H9 (cell line): ENCODE results near the gene CCDC88C. TPM values are rescaled to one million over a fixed set of nuclear protein-coding genes. Genes with fewer than 3 reads are reported as not detected.

Source experiments
- DNase-seq: peaks from one replicate; pipeline ENCODE4 v3.0.0-alpha.2; 2017
- H2AFZ ChIP-seq: one replicate; pipeline ENCODE4 v1.6.1; 2013; ENCODE audit warnings: mild to moderate bottlenecking, low read length, control low read depth, moderate library complexity
- H2AK5ac ChIP-seq: 2 replicates; pipeline ENCODE4 v1.6.1; 2013; ENCODE audit warnings: low read length, control low read depth, mixed read lengths; ENCODE audit not compliant: insufficient read length
- H2BK120ac ChIP-seq: one replicate; pipeline ENCODE4 v1.6.1; 2013; ENCODE audit warnings: low read depth, mild to moderate bottlenecking, low read length, control low read depth, inconsistent platforms; ENCODE audit not compliant: poor library complexity, severe bottlenecking
- H2BK12ac ChIP-seq: 2 replicates; pipeline ENCODE4 v1.6.1; 2013; ENCODE audit warnings: low read length, control low read depth, mixed read lengths, low read depth; ENCODE audit not compliant: insufficient read length
- H2BK15ac ChIP-seq: 2 replicates; pipeline ENCODE4 v1.6.1; 2013; ENCODE audit warnings: low read depth, low read length, control low read depth
- H2BK20ac ChIP-seq: one replicate; pipeline ENCODE4 v1.6.1; 2013; ENCODE audit warnings: low read depth, mild to moderate bottlenecking, low read length, control low read depth, inconsistent platforms; ENCODE audit not compliant: poor library complexity, severe bottlenecking
- H2BK5ac ChIP-seq: 2 replicates; pipeline ENCODE4 v1.6.1; 2013; ENCODE audit warnings: low read length, control low read depth, mixed read lengths; ENCODE audit not compliant: insufficient read length
- H3K14ac ChIP-seq: 2 replicates; pipeline ENCODE4 v1.6.1; 2013; ENCODE audit warnings: low read length, control low read depth; ENCODE audit not compliant: insufficient read depth
- H3K18ac ChIP-seq: 2 replicates; pipeline ENCODE4 v1.6.1; 2013; ENCODE audit warnings: low read depth, mild to moderate bottlenecking, mixed read lengths, low read length, control low read depth; ENCODE audit not compliant: insufficient read length
- H3K23ac ChIP-seq: 2 replicates; pipeline ENCODE4 v1.6.1; 2013; ENCODE audit warnings: low read length, control low read depth, mixed read lengths, low read depth; ENCODE audit not compliant: insufficient read length
- H3K23me2 ChIP-seq: 2 replicates; pipeline ENCODE4 v1.6.1; 2013; ENCODE audit warnings: low read depth, mild to moderate bottlenecking, mixed read lengths, low read length, control low read depth; ENCODE audit not compliant: insufficient read length, poor library complexity, severe bottlenecking
- H3K27ac ChIP-seq: 2 replicates; pipeline ENCODE4 v1.5.1; 2013; ENCODE audit warnings: low read length, control low read depth, mixed read lengths, low read depth; ENCODE audit not compliant: insufficient read length
- H3K27me3 ChIP-seq: 2 replicates; pipeline ENCODE4 v1.6.1; 2013; ENCODE audit warnings: low read length, control low read depth, inconsistent platforms; ENCODE audit not compliant: insufficient read depth
- H3K4ac ChIP-seq: 2 replicates; pipeline ENCODE4 v1.6.1; 2013; ENCODE audit warnings: low read depth, mild to moderate bottlenecking, control low read depth, inconsistent platforms, low read length, moderate library complexity
- H3K4me1 ChIP-seq: 2 replicates; pipeline ENCODE4 v1.6.1; 2013; ENCODE audit warnings: low read length, control low read depth, inconsistent platforms; ENCODE audit not compliant: insufficient read depth
- H3K4me2 ChIP-seq: 2 replicates; pipeline ENCODE4 v1.6.1; 2013; ENCODE audit warnings: low read length, control low read depth, mixed read lengths; ENCODE audit not compliant: insufficient read length, insufficient read depth
- H3K56ac ChIP-seq: 2 replicates; pipeline ENCODE4 v1.6.1; 2013; ENCODE audit warnings: low read depth, mild to moderate bottlenecking, mixed read lengths, low read length, control low read depth; ENCODE audit not compliant: insufficient read length
- H3K79me1 ChIP-seq: 2 replicates; pipeline ENCODE4 v1.6.1; 2013; ENCODE audit warnings: low read depth, mild to moderate bottlenecking, moderate library complexity, low read length, control low read depth, inconsistent platforms; ENCODE audit not compliant: insufficient read depth, poor library complexity, severe bottlenecking
- H3K79me2 ChIP-seq: 2 replicates; pipeline ENCODE4 v1.6.1; 2013; ENCODE audit warnings: low read length, control low read depth, inconsistent platforms; ENCODE audit not compliant: insufficient read depth
- H3K9ac ChIP-seq: 2 replicates; pipeline ENCODE4 v1.6.1; 2013; ENCODE audit warnings: low read length, control low read depth, mixed read lengths; ENCODE audit not compliant: insufficient read length; ENCODE audit errors: extremely low read depth
- H3K9me3 ChIP-seq: one replicate; pipeline ENCODE4 v1.6.1; 2013; ENCODE audit warnings: low read depth, low read length, inconsistent platforms; ENCODE audit not compliant: control insufficient read depth
- H3T11ph ChIP-seq: one replicate; pipeline ENCODE4 v1.6.1; 2013; ENCODE audit warnings: mild to moderate bottlenecking, low read length, control low read depth, inconsistent platforms
- H4K20me1 ChIP-seq: one replicate; pipeline ENCODE4 v1.6.1; 2013; ENCODE audit not compliant: control insufficient read depth, insufficient read length, insufficient read depth
- H4K5ac ChIP-seq: 2 replicates; pipeline ENCODE4 v1.6.1; 2013; ENCODE audit warnings: low read depth, mild to moderate bottlenecking, mixed read lengths, low read length, control low read depth; ENCODE audit not compliant: insufficient read length
- H4K8ac ChIP-seq: replicated peaks from 2 replicates; pipeline ENCODE4 v1.6.1; 2013; ENCODE audit warnings: low read length, control low read depth, mixed read lengths, low read depth; ENCODE audit not compliant: insufficient read length
- H4K91ac ChIP-seq: 2 replicates; pipeline ENCODE4 v1.6.1; 2013; ENCODE audit warnings: low read depth, mild to moderate bottlenecking, moderate library complexity, mixed read lengths, low read length, control low read depth; ENCODE audit not compliant: insufficient read length
- H3K27ac Mint-ChIP-seq, 3 experiments: 2 replicates in 2 of 3; 3 replicates in 1 of 3; pipeline ENCODE4 v1.8.0; 2020 to 2021; ENCODE audit warnings: mixed read lengths in 3 of 3, mild to moderate bottlenecking in 1 of 3, moderate library complexity in 1 of 3
- H3K27me3 Mint-ChIP-seq: 2 replicates; pipeline ENCODE4 v1.8.0; 2021; ENCODE audit warnings: low read depth, mild to moderate bottlenecking, moderate library complexity, mixed read lengths
- H3K36me3 Mint-ChIP-seq, 3 experiments: 2 replicates in 2 of 3; 3 replicates in 1 of 3; pipeline ENCODE4 v1.8.0; 2020 to 2021; ENCODE audit warnings: low read depth in 3 of 3, mixed read lengths in 3 of 3; ENCODE audit not compliant: insufficient read depth in 1 of 3
- H3K4me1 Mint-ChIP-seq, 2 experiments: 2 replicates each; pipeline ENCODE4 v1.8.0; 2020; ENCODE audit warnings: mixed read lengths in 2 of 2
- H3K4me3 Mint-ChIP-seq, 2 experiments: 2 replicates in 1 of 2; 3 replicates in 1 of 2; pipeline ENCODE4 v1.8.0; 2020 to 2021; ENCODE audit warnings: mild to moderate bottlenecking in 2 of 2, mixed read lengths in 2 of 2, moderate library complexity in 1 of 2
- H3K9me3 Mint-ChIP-seq, 2 experiments: 2 replicates in 1 of 2; 3 replicates in 1 of 2; pipeline ENCODE4 v1.8.0; 2020; ENCODE audit warnings: mild to moderate bottlenecking in 2 of 2, mixed read lengths in 2 of 2, moderate library complexity in 1 of 2
- WGBS: extraction: QIAGEN DNeasy Blood & Tissue Kit; methylation state at CpG from one replicate; pipeline ENCODE4 v1.1.7; 2013; ENCODE audit warnings: missing lambda C conversion rate, low lambda C conversion rate, mixed read lengths; ENCODE audit not compliant: insufficient read length; ENCODE audit errors: extremely low coverage; 5-methylcytosine and 5-hydroxymethylcytosine counted together
- total RNA-seq: library from RNA; stranded (reverse); gene quantifications from 2 replicates; pipeline ENCODE4 v1.2.1, GENCODE V29; 2021
- TF ChIP-seq, protein P1 (sequence below): fragments of 200-600 bp; sonication (generic); conservative IDR thresholded peaks from 3 replicates; pipeline ENCODE4 v1.8.0; 2021; ENCODE audit warnings: antibody characterized with exemption, mild to moderate bottlenecking

Gene CCDC88C
- total RNA-seq, 1 experiment from 2014 or later = 52.4 TPM

- H3K27me3 Mint-ChIP-seq = no peaks in the 10 kb centered on the region
- Histone ChIP-seq H3K27me3 (no peaks in the 10 kb centered on the region), H3K9me3 (no peaks in the 10 kb centered on the region), H3T11ph (no peak overlapping the region), H3K27ac (no peak overlapping the region), H3K4me2 (no peak overlapping the region), H3K79me2 (peaks cover 2% of the 10 kb centered on the region; the same call in 1 of the 2 replicates), H4K5ac (no peak overlapping the region), H3K4ac (no peak overlapping the region), H2BK12ac (no peak overlapping the region), H3K23ac (no peak overlapping the region), H3K56ac (no peak overlapping the region), H3K14ac (no peak overlapping the region), H3K9ac (no peak overlapping the region), H4K91ac (no peak overlapping the region), H2BK20ac (no peak overlapping the region), H4K8ac (no peak overlapping the region), H3K18ac (no peak overlapping the region), H3K79me1 (peaks cover 4% of the 10 kb centered on the region), H2AFZ (no peak overlapping the region), H2BK120ac (no peak overlapping the region), H3K4me1 (no peaks in the 10 kb centered on the region; the same call in 1 of the 2 replicates), H2BK15ac (no peak overlapping the region), H2AK5ac (no peak overlapping the region), H3K23me2 (no peaks in the 10 kb centered on the region), H2BK5ac (no peak overlapping the region), H4K20me1 (no peaks in the 10 kb centered on the region)
- H3K9me3 Mint-ChIP-seq = no peaks in the 10 kb centered on the region
- TF ChIP-seq, protein P1, sequence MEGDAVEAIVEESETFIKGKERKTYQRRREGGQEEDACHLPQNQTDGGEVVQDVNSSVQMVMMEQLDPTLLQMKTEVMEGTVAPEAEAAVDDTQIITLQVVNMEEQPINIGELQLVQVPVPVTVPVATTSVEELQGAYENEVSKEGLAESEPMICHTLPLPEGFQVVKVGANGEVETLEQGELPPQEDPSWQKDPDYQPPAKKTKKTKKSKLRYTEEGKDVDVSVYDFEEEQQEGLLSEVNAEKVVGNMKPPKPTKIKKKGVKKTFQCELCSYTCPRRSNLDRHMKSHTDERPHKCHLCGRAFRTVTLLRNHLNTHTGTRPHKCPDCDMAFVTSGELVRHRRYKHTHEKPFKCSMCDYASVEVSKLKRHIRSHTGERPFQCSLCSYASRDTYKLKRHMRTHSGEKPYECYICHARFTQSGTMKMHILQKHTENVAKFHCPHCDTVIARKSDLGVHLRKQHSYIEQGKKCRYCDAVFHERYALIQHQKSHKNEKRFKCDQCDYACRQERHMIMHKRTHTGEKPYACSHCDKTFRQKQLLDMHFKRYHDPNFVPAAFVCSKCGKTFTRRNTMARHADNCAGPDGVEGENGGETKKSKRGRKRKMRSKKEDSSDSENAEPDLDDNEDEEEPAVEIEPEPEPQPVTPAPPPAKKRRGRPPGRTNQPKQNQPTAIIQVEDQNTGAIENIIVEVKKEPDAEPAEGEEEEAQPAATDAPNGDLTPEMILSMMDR = no peak
- peak overlapping the region in 1 of 3 experiments; percentile 50; a peak in 2 of 7 replicates for H3K27ac Mint-ChIP-seq
- WGBS = no CpG with 5 or more reads among the region's 14 CpGs
- peaks cover 45 to 47% of the 10 kb centered on the region in 2 experiments for H3K4me1 Mint-ChIP-seq
- no peak for DNase-seq
- peaks cover 4 to 15% (median 10%) of the 10 kb centered on the region in 3 experiments; a peak in 6 of 7 replicates for H3K36me3 Mint-ChIP-seq
- H3K4me3 Mint-ChIP-seq = no peak overlapping the region
Measured at GRCh38 chr14:91354221-91354916, 63.3 kb downstream of the CCDC88C start.
